H9 (cell line): Measurements from ENCODE around the gene EML5. TPM values are rescaled to one million over a fixed set of nuclear protein-coding genes. Genes with fewer than 3 reads are reported as not detected.

Experiments
- DNase-seq: peaks from one replicate; pipeline ENCODE4 v3.0.0-alpha.2; 2017
- H2AFZ ChIP-seq: one replicate; pipeline ENCODE4 v1.6.1; 2013; ENCODE audit warnings: mild to moderate bottlenecking, low read length, control low read depth, moderate library complexity
- H2AK5ac ChIP-seq: 2 replicates; pipeline ENCODE4 v1.6.1; 2013; ENCODE audit warnings: low read length, control low read depth, mixed read lengths; ENCODE audit not compliant: insufficient read length
- H2BK120ac ChIP-seq: one replicate; pipeline ENCODE4 v1.6.1; 2013; ENCODE audit warnings: low read depth, mild to moderate bottlenecking, low read length, control low read depth, inconsistent platforms; ENCODE audit not compliant: poor library complexity, severe bottlenecking
- H2BK12ac ChIP-seq: 2 replicates; pipeline ENCODE4 v1.6.1; 2013; ENCODE audit warnings: low read length, control low read depth, mixed read lengths, low read depth; ENCODE audit not compliant: insufficient read length
- H2BK15ac ChIP-seq: 2 replicates; pipeline ENCODE4 v1.6.1; 2013; ENCODE audit warnings: low read depth, low read length, control low read depth
- H2BK20ac ChIP-seq: one replicate; pipeline ENCODE4 v1.6.1; 2013; ENCODE audit warnings: low read depth, mild to moderate bottlenecking, low read length, control low read depth, inconsistent platforms; ENCODE audit not compliant: poor library complexity, severe bottlenecking
- H2BK5ac ChIP-seq: 2 replicates; pipeline ENCODE4 v1.6.1; 2013; ENCODE audit warnings: low read length, control low read depth, mixed read lengths; ENCODE audit not compliant: insufficient read length
- H3K14ac ChIP-seq: 2 replicates; pipeline ENCODE4 v1.6.1; 2013; ENCODE audit warnings: low read length, control low read depth; ENCODE audit not compliant: insufficient read depth
- H3K18ac ChIP-seq: 2 replicates; pipeline ENCODE4 v1.6.1; 2013; ENCODE audit warnings: low read depth, mild to moderate bottlenecking, mixed read lengths, low read length, control low read depth; ENCODE audit not compliant: insufficient read length
- H3K23ac ChIP-seq: 2 replicates; pipeline ENCODE4 v1.6.1; 2013; ENCODE audit warnings: low read length, control low read depth, mixed read lengths, low read depth; ENCODE audit not compliant: insufficient read length
- H3K23me2 ChIP-seq: 2 replicates; pipeline ENCODE4 v1.6.1; 2013; ENCODE audit warnings: low read depth, mild to moderate bottlenecking, mixed read lengths, low read length, control low read depth; ENCODE audit not compliant: insufficient read length, poor library complexity, severe bottlenecking
- H3K27ac ChIP-seq: 2 replicates; pipeline ENCODE4 v1.5.1; 2013; ENCODE audit warnings: low read length, control low read depth, mixed read lengths, low read depth; ENCODE audit not compliant: insufficient read length
- H3K27me3 ChIP-seq: 2 replicates; pipeline ENCODE4 v1.6.1; 2013; ENCODE audit warnings: low read length, control low read depth, inconsistent platforms; ENCODE audit not compliant: insufficient read depth
- H3K4ac ChIP-seq: 2 replicates; pipeline ENCODE4 v1.6.1; 2013; ENCODE audit warnings: low read depth, mild to moderate bottlenecking, control low read depth, inconsistent platforms, low read length, moderate library complexity
- H3K4me1 ChIP-seq: 2 replicates; pipeline ENCODE4 v1.6.1; 2013; ENCODE audit warnings: low read length, control low read depth, inconsistent platforms; ENCODE audit not compliant: insufficient read depth
- H3K4me2 ChIP-seq: 2 replicates; pipeline ENCODE4 v1.6.1; 2013; ENCODE audit warnings: low read length, control low read depth, mixed read lengths; ENCODE audit not compliant: insufficient read length, insufficient read depth
- H3K56ac ChIP-seq: 2 replicates; pipeline ENCODE4 v1.6.1; 2013; ENCODE audit warnings: low read depth, mild to moderate bottlenecking, mixed read lengths, low read length, control low read depth; ENCODE audit not compliant: insufficient read length
- H3K79me1 ChIP-seq: 2 replicates; pipeline ENCODE4 v1.6.1; 2013; ENCODE audit warnings: low read depth, mild to moderate bottlenecking, moderate library complexity, low read length, control low read depth, inconsistent platforms; ENCODE audit not compliant: insufficient read depth, poor library complexity, severe bottlenecking
- H3K79me2 ChIP-seq: 2 replicates; pipeline ENCODE4 v1.6.1; 2013; ENCODE audit warnings: low read length, control low read depth, inconsistent platforms; ENCODE audit not compliant: insufficient read depth
- H3K9ac ChIP-seq: 2 replicates; pipeline ENCODE4 v1.6.1; 2013; ENCODE audit warnings: low read length, control low read depth, mixed read lengths; ENCODE audit not compliant: insufficient read length; ENCODE audit errors: extremely low read depth
- H3K9me3 ChIP-seq: one replicate; pipeline ENCODE4 v1.6.1; 2013; ENCODE audit warnings: low read depth, low read length, inconsistent platforms; ENCODE audit not compliant: control insufficient read depth
- H3T11ph ChIP-seq: one replicate; pipeline ENCODE4 v1.6.1; 2013; ENCODE audit warnings: mild to moderate bottlenecking, low read length, control low read depth, inconsistent platforms
- H4K20me1 ChIP-seq: one replicate; pipeline ENCODE4 v1.6.1; 2013; ENCODE audit not compliant: control insufficient read depth, insufficient read length, insufficient read depth
- H4K5ac ChIP-seq: 2 replicates; pipeline ENCODE4 v1.6.1; 2013; ENCODE audit warnings: low read depth, mild to moderate bottlenecking, mixed read lengths, low read length, control low read depth; ENCODE audit not compliant: insufficient read length
- H4K8ac ChIP-seq: replicated peaks from 2 replicates; pipeline ENCODE4 v1.6.1; 2013; ENCODE audit warnings: low read length, control low read depth, mixed read lengths, low read depth; ENCODE audit not compliant: insufficient read length
- H4K91ac ChIP-seq: 2 replicates; pipeline ENCODE4 v1.6.1; 2013; ENCODE audit warnings: low read depth, mild to moderate bottlenecking, moderate library complexity, mixed read lengths, low read length, control low read depth; ENCODE audit not compliant: insufficient read length
- H3K27ac Mint-ChIP-seq, 3 experiments: 2 replicates in 2 of 3; 3 replicates in 1 of 3; pipeline ENCODE4 v1.8.0; 2020 to 2021; ENCODE audit warnings: mixed read lengths in 3 of 3, mild to moderate bottlenecking in 1 of 3, moderate library complexity in 1 of 3
- H3K27me3 Mint-ChIP-seq: 2 replicates; pipeline ENCODE4 v1.8.0; 2021; ENCODE audit warnings: low read depth, mild to moderate bottlenecking, moderate library complexity, mixed read lengths
- H3K36me3 Mint-ChIP-seq, 3 experiments: 2 replicates in 2 of 3; 3 replicates in 1 of 3; pipeline ENCODE4 v1.8.0; 2020 to 2021; ENCODE audit warnings: low read depth in 3 of 3, mixed read lengths in 3 of 3; ENCODE audit not compliant: insufficient read depth in 1 of 3
- H3K4me1 Mint-ChIP-seq, 2 experiments: 2 replicates each; pipeline ENCODE4 v1.8.0; 2020; ENCODE audit warnings: mixed read lengths in 2 of 2
- H3K4me3 Mint-ChIP-seq, 2 experiments: 2 replicates in 1 of 2; 3 replicates in 1 of 2; pipeline ENCODE4 v1.8.0; 2020 to 2021; ENCODE audit warnings: mild to moderate bottlenecking in 2 of 2, mixed read lengths in 2 of 2, moderate library complexity in 1 of 2
- H3K9me3 Mint-ChIP-seq, 2 experiments: 2 replicates in 1 of 2; 3 replicates in 1 of 2; pipeline ENCODE4 v1.8.0; 2020; ENCODE audit warnings: mild to moderate bottlenecking in 2 of 2, mixed read lengths in 2 of 2, moderate library complexity in 1 of 2
- WGBS: extraction: QIAGEN DNeasy Blood & Tissue Kit; methylation state at CpG from one replicate; pipeline ENCODE4 v1.1.7; 2013; ENCODE audit warnings: missing lambda C conversion rate, low lambda C conversion rate, mixed read lengths; ENCODE audit not compliant: insufficient read length; ENCODE audit errors: extremely low coverage; 5-methylcytosine and 5-hydroxymethylcytosine counted together
- total RNA-seq: library from RNA; stranded (reverse); gene quantifications from 2 replicates; pipeline ENCODE4 v1.2.1, GENCODE V29; 2021
- TF ChIP-seq, protein P1 (sequence below): fragments of 200-600 bp; sonication (generic); conservative IDR thresholded peaks from 3 replicates; pipeline ENCODE4 v1.8.0; 2021; ENCODE audit warnings: antibody characterized with exemption, mild to moderate bottlenecking

The EML5 gene
- total RNA-seq, 1 experiment from 2014 or later = 0.81 TPM

DNA sequence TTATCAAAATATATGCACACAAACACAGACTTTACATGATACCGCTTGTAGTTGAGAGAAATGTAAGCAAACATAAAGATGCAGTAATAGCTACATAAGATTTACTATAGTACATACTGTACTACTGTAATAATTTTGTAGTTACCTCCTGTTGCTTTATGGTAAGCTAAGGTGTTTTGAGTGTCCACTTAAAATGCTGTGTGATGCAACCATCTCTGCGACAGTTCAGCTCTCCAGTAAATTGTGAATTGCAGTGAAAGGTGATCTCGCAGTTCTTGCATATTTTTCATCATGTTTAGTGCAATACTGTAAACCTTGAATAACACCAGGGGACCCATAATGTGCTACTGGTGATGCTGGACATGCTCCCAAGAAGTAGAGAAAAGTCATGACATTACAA, 208.3 kb downstream of the EML5 start:
- Histone ChIP-seq H4K8ac (no peak overlapping the region), H3K23ac (no peak overlapping the region), H3K9ac (no peak overlapping the region), H2AK5ac (no peak overlapping the region), H3K27ac (no peak overlapping the region), H2BK15ac (no peak overlapping the region), H2BK12ac (no peak overlapping the region), H3K79me1 (no peaks in the 10 kb centered on the region), H4K20me1 (no peaks in the 10 kb centered on the region), H4K91ac (no peak overlapping the region), H3K4me1 (no peaks in the 10 kb centered on the region), H3K14ac (no peak overlapping the region), H3K9me3 (no peaks in the 10 kb centered on the region), H3K23me2 (no peaks in the 10 kb centered on the region), H3K27me3 (no peaks in the 10 kb centered on the region), H3K79me2 (no peaks in the 10 kb centered on the region), H2AFZ (no peak overlapping the region), H3K18ac (no peak overlapping the region), H3K4ac (no peak overlapping the region), H3K4me2 (no peak overlapping the region), H2BK5ac (no peak overlapping the region), H2BK20ac (no peak overlapping the region), H2BK120ac (no peak overlapping the region), H3K56ac (no peak overlapping the region), H3T11ph (no peak overlapping the region), H4K5ac (no peak overlapping the region)
- no peak for DNase-seq
- Mint-ChIP-seq H3K27ac (no peak overlapping the region), H3K27me3 (no peaks in the 10 kb centered on the region), H3K4me1 (no peaks in the 10 kb centered on the region), H3K36me3 (peaks cover 36 to 80% (median 74%) of the 10 kb centered on the region in 3 experiments; a peak in 6 of 7 replicates), H3K4me3 (no peak overlapping the region), H3K9me3 (no peaks in the 10 kb centered on the region)
- no CpG with 5 or more reads among the region's 3 CpGs for WGBS
- TF ChIP-seq, protein P1, sequence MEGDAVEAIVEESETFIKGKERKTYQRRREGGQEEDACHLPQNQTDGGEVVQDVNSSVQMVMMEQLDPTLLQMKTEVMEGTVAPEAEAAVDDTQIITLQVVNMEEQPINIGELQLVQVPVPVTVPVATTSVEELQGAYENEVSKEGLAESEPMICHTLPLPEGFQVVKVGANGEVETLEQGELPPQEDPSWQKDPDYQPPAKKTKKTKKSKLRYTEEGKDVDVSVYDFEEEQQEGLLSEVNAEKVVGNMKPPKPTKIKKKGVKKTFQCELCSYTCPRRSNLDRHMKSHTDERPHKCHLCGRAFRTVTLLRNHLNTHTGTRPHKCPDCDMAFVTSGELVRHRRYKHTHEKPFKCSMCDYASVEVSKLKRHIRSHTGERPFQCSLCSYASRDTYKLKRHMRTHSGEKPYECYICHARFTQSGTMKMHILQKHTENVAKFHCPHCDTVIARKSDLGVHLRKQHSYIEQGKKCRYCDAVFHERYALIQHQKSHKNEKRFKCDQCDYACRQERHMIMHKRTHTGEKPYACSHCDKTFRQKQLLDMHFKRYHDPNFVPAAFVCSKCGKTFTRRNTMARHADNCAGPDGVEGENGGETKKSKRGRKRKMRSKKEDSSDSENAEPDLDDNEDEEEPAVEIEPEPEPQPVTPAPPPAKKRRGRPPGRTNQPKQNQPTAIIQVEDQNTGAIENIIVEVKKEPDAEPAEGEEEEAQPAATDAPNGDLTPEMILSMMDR = no peak
